HepG2 (cell line): ENCODE data around the gene ANKS3. TPM values are rescaled to one million over a fixed set of nuclear protein-coding genes. Genes with fewer than 3 reads are reported as not detected.

ENCODE experiments used
- ATAC-seq: fragments of 200-7000 bp; cut with Tn5 transposase; 3 replicates; pipeline ENCODE4 v1.9.1; 2020; ENCODE audit warnings: mild to moderate bottlenecking, moderate library complexity
- BruUV-seq: library from RNA; stranded (reverse); fragments of 400-500 nt; replicated peaks from 2 replicates; lab custom pipeline; 2021; lab: Mats Ljungman, UMichigan
- CTCF ChIA-PET: fragments of 300-600 bp; formaldehyde crosslinking; extraction: SDS; loops from one replicate; lab custom pipeline; 2021; ENCODE audit warnings: low total read pairs, inconsistent platforms, low intra/inter-chr PET ratio; lab: Yijun Ruan, JAX
- POLR2A ChIA-PET: fragments of 350-600 bp; sonication (Branson Sonifier 250); formaldehyde crosslinking; loops from one replicate; lab custom pipeline; 2020; ENCODE audit warnings: antibody characterized with exemption, inconsistent platforms; lab: Yijun Ruan, JAX
- DNase-seq: peaks from one replicate; pipeline ENCODE4 v3.0.0-alpha.2; 2015; ENCODE audit warnings: low spot score
- FAIRE-seq: peaks from 3 replicates; lab custom pipeline; 2011; peaks lifted over from hg19 to GRCh38; lab: Jason Lieb, UNC
- H2AFZ ChIP-seq: one replicate; pipeline ENCODE4 v1.6.1; 2011; ENCODE audit warnings: low read length, inconsistent platforms
- H3K27ac ChIP-seq: fragments of 300-600 bp; 3 replicates; pipeline ENCODE4 v1.8.0; 2011; ENCODE audit warnings: mixed run types, mild to moderate bottlenecking, mixed read lengths, low read length, inconsistent platforms; ENCODE audit not compliant: insufficient read depth; ENCODE audit errors: extremely low read length
- H3K27me3 ChIP-seq, 2 experiments: fragments of 200-600 bp in 1 of 2; 2 replicates in 1 of 2; 3 replicates in 1 of 2; pipeline versions ENCODE4 v1.6.0 to v1.8.0; 2011; ENCODE audit warnings: low read length in 2 of 2, mild to moderate bottlenecking in 2 of 2, moderate library complexity in 2 of 2, inconsistent platforms in 1 of 2; ENCODE audit not compliant: insufficient read depth in 2 of 2, control insufficient read depth in 1 of 2
- H3K36me3 ChIP-seq, 2 experiments: fragments of 200-600 bp in 1 of 2; replicated peaks in 1 of 2; 2 replicates in 1 of 2; 3 replicates in 1 of 2; pipeline versions ENCODE4 v1.5.1 to v1.8.0; 2011; ENCODE audit warnings: low read length in 2 of 2, inconsistent platforms in 1 of 2; ENCODE audit not compliant: insufficient read depth in 2 of 2, control insufficient read depth in 1 of 2
- H3K4me1 ChIP-seq: 2 replicates; pipeline ENCODE4 v1.5.1; 2012; ENCODE audit warnings: low read length, inconsistent platforms; ENCODE audit not compliant: insufficient read depth
- H3K4me2 ChIP-seq: 2 replicates; pipeline ENCODE4 v1.6.0; 2011; ENCODE audit warnings: low read depth, low read length, inconsistent platforms
- H3K4me3 ChIP-seq, 3 experiments: fragments of 200-600 bp in 1 of 3; sonication (generic), shearing (Covaris generic) in 1 of 3; replicated peaks in 1 of 3; 2 replicates each; pipeline ENCODE4 v1.5.1; 2011 to 2016; ENCODE audit warnings: low read length in 3 of 3, inconsistent platforms in 2 of 3, low read depth in 2 of 3, mild to moderate bottlenecking in 2 of 3, control low read depth in 1 of 3, mixed read lengths in 1 of 3; ENCODE audit not compliant: insufficient read depth in 1 of 3
- H3K79me2 ChIP-seq: one replicate; pipeline ENCODE4 v1.6.1; 2011; ENCODE audit warnings: low read length, inconsistent platforms; ENCODE audit not compliant: insufficient read depth
- H3K9ac ChIP-seq: 2 replicates; pipeline ENCODE4 v1.6.0; 2011; ENCODE audit warnings: mild to moderate bottlenecking, low read depth, low read length, inconsistent platforms; ENCODE audit not compliant: insufficient read depth
- H3K9me3 ChIP-seq: 2 replicates; pipeline ENCODE4 v1.5.1; 2012; ENCODE audit warnings: mild to moderate bottlenecking, low read length
- H4K20me1 ChIP-seq: 2 replicates; pipeline ENCODE4 v1.6.0; 2011; ENCODE audit warnings: inconsistent platforms, mild to moderate bottlenecking, low read length, moderate library complexity; ENCODE audit not compliant: insufficient read depth
- AGO2 ChIP-seq: fragments of 200-400 bp; formaldehyde crosslinking; optimal IDR thresholded peaks from 2 replicates; pipeline ENCODE3; 2017; ENCODE audit warnings: mild to moderate bottlenecking, low read depth, low read length, moderate library complexity
- ARNTL ChIP-seq: sonication (generic); formaldehyde crosslinking; IDR thresholded peaks from 2 replicates; pipeline ENCODE4 v1.4.0; 2020; ENCODE audit warnings: mild to moderate bottlenecking, missing genetic modification reagents
- HIC2 ChIP-seq: sonication (generic); formaldehyde crosslinking; IDR thresholded peaks from 2 replicates; pipeline ENCODE4 v1.9.0; 2022; ENCODE audit warnings: low read depth, missing genetic modification reagents
- STAT5B ChIP-seq: sonication (generic); formaldehyde crosslinking; IDR thresholded peaks from 2 replicates; pipeline ENCODE4 v1.4.0; 2020; ENCODE audit warnings: missing genetic modification reagents
- U2AF2 ChIP-seq: fragments of 200-400 bp; formaldehyde crosslinking; IDR thresholded peaks from 2 replicates; pipeline ENCODE4 v1.6.1; 2017; ENCODE audit warnings: low read depth, mild to moderate bottlenecking, low read length
- WGBS: methylation state at CpG from one replicate; pipeline ENCODE4 v1.1.6; 2017; ENCODE audit warnings: low lambda C conversion rate; 5-methylcytosine and 5-hydroxymethylcytosine counted together
- in situ Hi-C: cut with HindIII; loops from 2 replicates; pipeline ENCODE4 v1.10.0; 2017; ENCODE audit warnings: low pct_unique_long_range_greater_than_20kb; ENCODE audit not compliant: extremely low pct_ligation_motif_present
- intact Hi-C: fragments of 100-400 bp; cut with micrococcal nuclease; formaldehyde crosslinking; loops from one replicate; pipeline ENCODE4 v1.10.0; 2022; ENCODE audit not compliant: unreplicated experiment
- polyA plus RNA-seq, 8 experiments: library from polyadenylated mRNA; depleted of rRNA in 3 of 8; stranded (reverse) in 7 of 8; unstranded in 1 of 8; fragments of >200 nt; fragmentation: Illumina TruSeq in 4 of 8; extraction: Trizol in 4 of 8; gene quantifications; 2 replicates each; pipeline versions ENCODE4 v1.2.1 to v1.2.3, GENCODE V29; 2011 to 2016; ENCODE audit warnings: low read depth in 4 of 8, missing spikeins in 1 of 8, mixed read lengths in 1 of 8; ENCODE audit not compliant: insufficient read depth in 1 of 8
- total RNA-seq, 5 experiments: library from RNA; depleted of rRNA; stranded (reverse); fragments of >200 nt; fragmentation: Illumina TruSeq; extraction: Trizol; gene quantifications; 2 replicates each; pipeline ENCODE4 v1.2.3, GENCODE V29; 2016; ENCODE audit warnings: low read depth in 1 of 5

ANKS3 gene
- total and polyA plus RNA-seq, 2 of the 13 experiments (the other 11 are each of a cell fraction or from before 2014, with no cell fraction given): 11.4 to 15.9 TPM

- no peak for FAIRE-seq
- TF ChIP-seq AGO2 (peak; percentile 35), HIC2 (0 out of 2 replicates have a peak, but pooled peaks have one; percentile 5), ARNTL (CRISPR knock-in tag) (no peak), STAT5B (CRISPR knock-in tag) (no peak), U2AF2 (no peak)
- intact Hi-C loops (no loop called here), in situ Hi-C loops (loop anchor here (5.0 kb wide), 1 partner anchor 42 kb away; no protein-coding TSS in a partner anchor)
- H2AFZ ChIP-seq: no peak overlapping the region
- H4K20me1 ChIP-seq: no peaks in the 10 kb centered on the region
- WGBS: 95% methylated on average over 23 of the region's 29 CpGs
- peaks cover 26 to 31% of the 10 kb centered on the region in 2 experiments; a peak in 4 of 5 replicates for H3K36me3 ChIP-seq
- ATAC-seq: no peak
- peaks cover 2% of the 10 kb centered on the region for H3K79me2 ChIP-seq
- no peak for DNase-seq
- H3K9me3 ChIP-seq: no peaks in the 10 kb centered on the region
- ChIA-PET POLR2A (interaction anchor here (1.0 to 1.3 kb wide), 2 partner anchors 35 to 184 kb away, joined by 3 read pairs; partner anchors contain the start of gene HMOX2), CTCF (no interaction called here)
- BruUV-seq: TSS peak; percentile 15
- peaks cover 69% of the 10 kb centered on the region for H3K4me1 ChIP-seq
- H3K27ac ChIP-seq: peak overlapping the region; percentile 68
- H3K9ac ChIP-seq: no peak overlapping the region
- H3K4me3 ChIP-seq: no peak overlapping the region
- no peaks in the 10 kb centered on the region for H3K27me3 ChIP-seq
- H3K4me2 ChIP-seq: peak overlapping the region; percentile 10; the same call in 1 of the 2 replicates
Measured at GRCh38 chr16:4659363-4660353, 74.4 kb downstream of the ANKS3 start.
